ENCODE results near the gene MACROD2.

GRCh38 chr20:15146948-15147347, 1151.6 kb downstream of the MACROD2 start:
- TF ChIP-seq POLR2A (IDR thresholded peaks at IDR 0.05) (no peak), CTCF (IDR thresholded peaks at IDR 0.05) (no peak), EP300 (IDR thresholded peaks at IDR 0.05) (no peak), POLR2AphosphoS5 (IDR thresholded peaks at IDR 0.05) (no peak)

Data from suprapubic skin (tissue), 4 donors.